Peyer's patch (tissue), 4 donors: ENCODE data around the gene GSTT2.
"Not testable (repeated sequence)": the region's sequence is repeated elsewhere in the genome, so short reads cannot be mapped to it uniquely, and the experiment has no call there.

ENCODE experiments used
- CTCF ChIP-seq, 6 experiments: fragments of 450-650 bp in 4 of 6; fragments of 200-600 bp in 2 of 6; sonication (generic) in 1 of 6; IDR thresholded peaks; one replicate each; pipeline ENCODE4 v1.5.1; 2017 to 2019; ENCODE audit warnings: antibody characterized with exemption in 6 of 6, mild to moderate bottlenecking in 3 of 6, moderate library complexity in 1 of 6
- POLR2A ChIP-seq, 2 donors: fragments of 450-650 bp; IDR thresholded peaks; one replicate each; pipeline ENCODE4 v1.5.1; 2017; ENCODE audit warnings: antibody characterized with exemption in 2 of 2, mild to moderate bottlenecking in 2 of 2, moderate library complexity in 2 of 2

- not testable (repeated sequence) for TF ChIP-seq CTCF, POLR2A (IDR thresholded peaks at IDR 0.05)
Measured at GRCh38 chr22:23949764-23950163, 30.2 kb upstream of the GSTT2 start.
